ENCODE data around the gene LRP4. TPM values are rescaled to one million over a fixed set of nuclear protein-coding genes. Genes with fewer than 3 reads are reported as not detected.

LRP4 gene
- total and polyA plus RNA-seq, 2 of the 4 experiments (the other 2 are of a cell fraction), result 4.1 to 5.8 TPM

DNA sequence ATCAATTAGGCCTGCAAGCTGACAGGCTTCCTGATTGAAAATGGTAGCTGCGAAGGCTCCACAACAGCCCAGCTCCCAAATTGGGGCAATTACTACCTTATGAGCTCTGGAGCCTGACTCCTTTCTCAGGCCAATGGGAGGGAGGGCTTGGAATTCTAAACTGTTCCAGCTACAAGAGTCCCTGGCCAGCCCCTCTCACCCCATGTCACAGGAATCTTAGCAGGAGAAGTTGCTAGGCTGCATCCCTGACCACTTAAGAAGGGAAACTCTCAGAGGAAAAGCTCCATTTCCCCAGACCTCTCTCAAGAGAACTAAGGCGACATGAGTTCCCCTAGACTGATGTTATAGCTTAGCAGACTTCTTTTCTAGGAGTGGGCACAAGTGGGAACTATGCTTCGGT lies 4.9 kb downstream of the LRP4 start:
- no peak overlapping the region for H3K27ac ChIP-seq (ENCODE audit: insufficient read depth, low read length)
- H3K9ac ChIP-seq (ENCODE audit: low read depth, low read length), result no peak overlapping the region
- dilution Hi-C loops (cut with HindIII; ENCODE audit: low sequenced_read_pairs, unreplicated experiment), result no loop called here
- 0 out of 2 replicates have a peak overlapping the region, but pooled peaks have one; percentile 1 for H2AK5ac ChIP-seq (ENCODE audit: low read depth, low read length)
- WGBS, 2 experiments (ENCODE audit: extremely low coverage in 2 of 2, insufficient read length in 1 of 2), result 60% methylated on average over 1 of the region's 3 CpGs; no CpG with 5 or more reads in 1 of the 2 experiments
- H3K23ac ChIP-seq (ENCODE audit: low read depth, low read length), result no peak overlapping the region
- intact Hi-C loops (cut with micrococcal nuclease), result no loop called here
- H2BK15ac ChIP-seq (ENCODE audit: low read depth, low read length), result no peak overlapping the region
- no peaks in the 10 kb centered on the region for H3K36me3 ChIP-seq (ENCODE audit: control insufficient read depth, insufficient read depth, low read length)
- no peak overlapping the region for H3K18ac ChIP-seq (ENCODE audit: low read depth, low read length)
- H3K56ac ChIP-seq (ENCODE audit: extremely low read depth, insufficient read depth, low read length), result no peak overlapping the region
- DNase-seq, result no peak
- H3K14ac ChIP-seq (replicated peaks; ENCODE audit: low read depth, low read length), result no peak overlapping the region
- TF ChIP-seq POLR2A (IDR thresholded peaks at IDR 0.05; ENCODE audit: low read depth, low read length) (no peak), CEBPB (IDR thresholded peaks at IDR 0.05; ENCODE audit: low read depth, low read length) (no peak), RCOR1 (IDR thresholded peaks at IDR 0.05; ENCODE audit: insufficient replicate concordance, low read length) (no peak), MXI1 (IDR thresholded peaks at IDR 0.05; ENCODE audit: borderline replicate concordance, low read depth, low read length) (no peak), NFE2L2 (IDR thresholded peaks at IDR 0.05; ENCODE audit: low read depth, low read length) (no peak), BHLHE40 (IDR thresholded peaks at IDR 0.05; ENCODE audit: low read depth, low read length) (no peak), CHD1 (IDR thresholded peaks at IDR 0.05; ENCODE audit: low read depth, low read length) (no peak), SMC3 (IDR thresholded peaks at IDR 0.05; ENCODE audit: low read depth, low read length) (no peak)
- TF ChIP-seq, protein P1, sequence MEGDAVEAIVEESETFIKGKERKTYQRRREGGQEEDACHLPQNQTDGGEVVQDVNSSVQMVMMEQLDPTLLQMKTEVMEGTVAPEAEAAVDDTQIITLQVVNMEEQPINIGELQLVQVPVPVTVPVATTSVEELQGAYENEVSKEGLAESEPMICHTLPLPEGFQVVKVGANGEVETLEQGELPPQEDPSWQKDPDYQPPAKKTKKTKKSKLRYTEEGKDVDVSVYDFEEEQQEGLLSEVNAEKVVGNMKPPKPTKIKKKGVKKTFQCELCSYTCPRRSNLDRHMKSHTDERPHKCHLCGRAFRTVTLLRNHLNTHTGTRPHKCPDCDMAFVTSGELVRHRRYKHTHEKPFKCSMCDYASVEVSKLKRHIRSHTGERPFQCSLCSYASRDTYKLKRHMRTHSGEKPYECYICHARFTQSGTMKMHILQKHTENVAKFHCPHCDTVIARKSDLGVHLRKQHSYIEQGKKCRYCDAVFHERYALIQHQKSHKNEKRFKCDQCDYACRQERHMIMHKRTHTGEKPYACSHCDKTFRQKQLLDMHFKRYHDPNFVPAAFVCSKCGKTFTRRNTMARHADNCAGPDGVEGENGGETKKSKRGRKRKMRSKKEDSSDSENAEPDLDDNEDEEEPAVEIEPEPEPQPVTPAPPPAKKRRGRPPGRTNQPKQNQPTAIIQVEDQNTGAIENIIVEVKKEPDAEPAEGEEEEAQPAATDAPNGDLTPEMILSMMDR (conservative IDR thresholded peaks at IDR 0.05; ENCODE audit: low read depth, low read length), result no peak
- TF ChIP-seq, protein P2, sequence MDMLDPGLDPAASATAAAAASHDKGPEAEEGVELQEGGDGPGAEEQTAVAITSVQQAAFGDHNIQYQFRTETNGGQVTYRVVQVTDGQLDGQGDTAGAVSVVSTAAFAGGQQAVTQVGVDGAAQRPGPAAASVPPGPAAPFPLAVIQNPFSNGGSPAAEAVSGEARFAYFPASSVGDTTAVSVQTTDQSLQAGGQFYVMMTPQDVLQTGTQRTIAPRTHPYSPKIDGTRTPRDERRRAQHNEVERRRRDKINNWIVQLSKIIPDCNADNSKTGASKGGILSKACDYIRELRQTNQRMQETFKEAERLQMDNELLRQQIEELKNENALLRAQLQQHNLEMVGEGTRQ (IDR thresholded peaks at IDR 0.05; ENCODE audit: low read depth, low read length), result no peak
- TF ChIP-seq, protein P3, sequence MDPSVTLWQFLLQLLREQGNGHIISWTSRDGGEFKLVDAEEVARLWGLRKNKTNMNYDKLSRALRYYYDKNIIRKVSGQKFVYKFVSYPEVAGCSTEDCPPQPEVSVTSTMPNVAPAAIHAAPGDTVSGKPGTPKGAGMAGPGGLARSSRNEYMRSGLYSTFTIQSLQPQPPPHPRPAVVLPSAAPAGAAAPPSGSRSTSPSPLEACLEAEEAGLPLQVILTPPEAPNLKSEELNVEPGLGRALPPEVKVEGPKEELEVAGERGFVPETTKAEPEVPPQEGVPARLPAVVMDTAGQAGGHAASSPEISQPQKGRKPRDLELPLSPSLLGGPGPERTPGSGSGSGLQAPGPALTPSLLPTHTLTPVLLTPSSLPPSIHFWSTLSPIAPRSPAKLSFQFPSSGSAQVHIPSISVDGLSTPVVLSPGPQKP (IDR thresholded peaks at IDR 0.05; ENCODE audit: borderline replicate concordance, low read depth, low read length), result no peak
- H4K91ac ChIP-seq (ENCODE audit: insufficient read depth, low read depth, low read length), result no peak overlapping the region
- in situ Hi-C loops (cut with MboI; ENCODE audit: low sequenced_read_pairs), result loop anchor here (10.0 kb wide), 1 partner anchor 241 kb away; no protein-coding TSS in a partner anchor
- H2AK9ac ChIP-seq (replicated peaks; ENCODE audit: low read depth, low read length, poor library complexity), result no peak overlapping the region
- no peak for ATAC-seq (ENCODE audit: low read depth)
- H3K4me3 ChIP-seq (ENCODE audit: insufficient read depth, low read depth, low read length), result no peak overlapping the region
- H3K9me3 ChIP-seq (ENCODE audit: control insufficient read depth, insufficient read depth, low read length), result no peaks in the 10 kb centered on the region
- POLR2A ChIA-PET (ENCODE audit: unreplicated experiment), result no interaction called here
- H2BK5ac ChIP-seq (ENCODE audit: low read depth, low read length, poor library complexity, severe bottlenecking), result no peak overlapping the region
- CTCF ChIA-PET, result interaction anchor here (0.6 to 1.8 kb wide), 2 partner anchors 240 to 394 kb away, joined by 3 to 13 read pairs; no protein-coding TSS in a partner anchor
- no peak overlapping the region for H2AFZ ChIP-seq (replicated peaks; ENCODE audit: low read length, poor library complexity)
- no peak overlapping the region for H4K8ac ChIP-seq (ENCODE audit: low read depth in 2 of 2, low read length in 2 of 2)
- H2BK120ac ChIP-seq (ENCODE audit: low read depth, low read length), result no peak overlapping the region
- H2BK20ac ChIP-seq (ENCODE audit: low read depth, low read length), result 0 out of 2 replicates have a peak overlapping the region, but pooled peaks have one; percentile 1
- no peaks in the 10 kb centered on the region for H3K27me3 ChIP-seq (ENCODE audit: control insufficient read depth, insufficient read depth, low read length)
- peaks cover 9% of the 10 kb centered on the region for H3K9me1 ChIP-seq (ENCODE audit: insufficient read depth, low read length)
- peaks cover 9% of the 10 kb centered on the region for H3K4me1 ChIP-seq (ENCODE audit: control insufficient read depth, insufficient read depth, low read length)
- H3K79me1 ChIP-seq (ENCODE audit: low read depth in 1 of 2, low read length in 2 of 2), result peaks cover 0 to 15% of the 10 kb centered on the region in 2 experiments; a peak in 3 of 4 replicates
- BruUV-seq (replicated peaks), result no TSS peak
- H4K20me1 ChIP-seq (ENCODE audit: insufficient read depth, low read length), result no peaks in the 10 kb centered on the region
- no peak overlapping the region for H3K4me2 ChIP-seq (ENCODE audit: low read depth, low read length)
- H3K4ac ChIP-seq (ENCODE audit: low read depth, low read length), result 0 out of 2 replicates have a peak overlapping the region, but pooled peaks have one; percentile 10
- H4K5ac ChIP-seq (ENCODE audit: low read depth, low read length), result no peak overlapping the region
